ENCODE results near the gene OSER1. TPM values are rescaled to one million over a fixed set of nuclear protein-coding genes. Genes with fewer than 3 reads are reported as not detected.

The OSER1 gene
- polyA plus RNA-seq (33.5 to 41.5 TPM (median 34.9 TPM) in 3 replicates), polyA minus RNA-seq (17.3 to 21.4 TPM (median 17.9 TPM) in 3 replicates)
- polyA plus RNA-seq (2011; ENCODE audit: low read depth), result 33.0 TPM
- 20.7 and 35.6 TPM in 2 replicates for polyA plus RNA-seq (2011; cell fraction: cytosol; rRNA removed)
- polyA plus RNA-seq (2011; cell fraction: nucleus; rRNA removed), result 60.0 and 60.2 TPM in 2 replicates
- polyA plus RNA-seq (2012; ENCODE audit: low replicate concordance), result 21.4 and 76.0 TPM in 2 replicates
- polyA minus RNA-seq (2011; cell fraction: cytosol; rRNA and poly(A)+ RNA removed), result 12.9 TPM
- polyA minus RNA-seq (2011; cell fraction: nucleus; rRNA and poly(A)+ RNA removed), result 8.9 and 12.3 TPM in 2 replicates

DNA sequence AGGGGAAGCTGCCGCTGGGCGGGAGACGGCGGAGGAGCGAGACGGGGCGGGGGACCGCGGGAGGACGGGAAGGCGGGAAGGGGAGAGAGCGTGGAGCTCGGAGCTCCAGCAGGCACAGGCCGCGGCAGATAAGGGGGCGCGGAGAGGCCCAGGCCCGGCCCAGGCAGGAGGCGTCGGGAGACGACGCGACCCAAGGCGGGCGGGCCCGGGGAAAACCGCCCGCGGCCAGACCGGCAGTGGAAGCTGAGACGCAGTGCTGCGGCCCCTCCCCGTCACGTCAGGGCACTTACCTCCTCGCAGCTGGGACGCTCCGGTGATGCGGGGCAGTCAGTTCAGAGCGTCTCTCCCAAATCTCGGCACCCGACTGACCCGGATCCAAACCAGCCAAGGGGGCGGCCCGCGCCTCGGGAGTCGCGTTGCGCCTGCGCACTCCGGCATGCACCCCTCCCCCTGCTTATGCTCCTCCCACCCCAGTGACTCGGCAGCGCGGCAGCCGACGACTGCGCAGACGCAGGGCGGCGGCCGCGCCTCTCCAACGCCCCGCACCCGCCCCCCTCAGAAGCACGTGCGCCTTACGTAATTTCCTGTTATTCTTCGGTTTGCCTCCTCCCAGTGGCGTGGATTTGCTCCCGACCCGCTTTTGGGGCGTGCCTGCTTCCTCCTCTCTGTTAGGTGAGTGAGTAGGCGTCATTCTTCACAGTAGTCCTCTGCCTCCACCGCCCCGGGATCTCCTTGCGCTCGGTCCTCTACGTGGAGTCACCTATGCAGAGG is at the start of gene OSER1:
OSER1 (minus strand) TSS at position 366 of the 771 bp plus-strand sequence. CDS start 3,814 bp downstream, outside the sequence.
- TF ChIP-seq EZH2 (IDR thresholded peaks at IDR 0.05; ENCODE audit: low read length), result no peak
- TF ChIP-seq, protein P1, sequence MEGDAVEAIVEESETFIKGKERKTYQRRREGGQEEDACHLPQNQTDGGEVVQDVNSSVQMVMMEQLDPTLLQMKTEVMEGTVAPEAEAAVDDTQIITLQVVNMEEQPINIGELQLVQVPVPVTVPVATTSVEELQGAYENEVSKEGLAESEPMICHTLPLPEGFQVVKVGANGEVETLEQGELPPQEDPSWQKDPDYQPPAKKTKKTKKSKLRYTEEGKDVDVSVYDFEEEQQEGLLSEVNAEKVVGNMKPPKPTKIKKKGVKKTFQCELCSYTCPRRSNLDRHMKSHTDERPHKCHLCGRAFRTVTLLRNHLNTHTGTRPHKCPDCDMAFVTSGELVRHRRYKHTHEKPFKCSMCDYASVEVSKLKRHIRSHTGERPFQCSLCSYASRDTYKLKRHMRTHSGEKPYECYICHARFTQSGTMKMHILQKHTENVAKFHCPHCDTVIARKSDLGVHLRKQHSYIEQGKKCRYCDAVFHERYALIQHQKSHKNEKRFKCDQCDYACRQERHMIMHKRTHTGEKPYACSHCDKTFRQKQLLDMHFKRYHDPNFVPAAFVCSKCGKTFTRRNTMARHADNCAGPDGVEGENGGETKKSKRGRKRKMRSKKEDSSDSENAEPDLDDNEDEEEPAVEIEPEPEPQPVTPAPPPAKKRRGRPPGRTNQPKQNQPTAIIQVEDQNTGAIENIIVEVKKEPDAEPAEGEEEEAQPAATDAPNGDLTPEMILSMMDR (optimal IDR thresholded peaks at IDR 0.05 in 1 of 3, IDR thresholded peaks at IDR 0.05 in 1 of 3, conservative IDR thresholded peaks at IDR 0.05 in 1 of 3; ENCODE audit: extremely low read depth in 1 of 3, insufficient read depth in 2 of 3, low read length in 3 of 3), result no peak
- H3K36me3 ChIP-seq (ENCODE audit: control insufficient read depth in 2 of 2, extremely low read depth in 1 of 2, insufficient read depth in 2 of 2, low read length in 2 of 2), result peaks cover 0 to 2% of the 10 kb centered on the region in 2 experiments
- H3K4me1 ChIP-seq (ENCODE audit: control insufficient read depth, extremely low read depth, insufficient read depth, low read length), result peaks cover 26% of the 10 kb centered on the region
- H3K79me2 ChIP-seq (ENCODE audit: control insufficient read depth, insufficient read depth, low read length), result peaks cover 42% of the 10 kb centered on the region
- peak within 1 kb of the TSS; percentile 13 for H2AFZ ChIP-seq (ENCODE audit: control insufficient read depth, low read length)
- peak; percentile 52 for FAIRE-seq
- H3K4me3 ChIP-seq (ENCODE audit: control insufficient read depth in 2 of 3, extremely low read depth in 1 of 3, insufficient read depth in 2 of 3, low read depth in 1 of 3, low read length in 3 of 3), result peak within 1 kb of the TSS; percentile 82 to 96 (median 82)
- dilution Hi-C loops (cut with MboI; ENCODE audit: extremely low pct_ligation_motif_present, low sequenced_read_pairs), result loop anchor here (10.0 kb wide), 1 partner anchor 174 kb away; no protein-coding TSS in a partner anchor
- peak within 1 kb of the TSS; percentile 97 for H3K27ac ChIP-seq (ENCODE audit: control insufficient read depth, insufficient read depth, low read length)
- peak within 1 kb of the TSS; percentile 85 for H3K4me2 ChIP-seq (ENCODE audit: control insufficient read depth, extremely low read depth, insufficient read depth, low read depth, low read length)
- H3K9me3 ChIP-seq (ENCODE audit: control insufficient read depth, low read depth, low read length), result no peaks in the 10 kb centered on the region
- H4K20me1 ChIP-seq (ENCODE audit: control insufficient read depth, extremely low read depth, insufficient read depth, low read length), result peaks cover 2% of the 10 kb centered on the region
- H3K9ac ChIP-seq (ENCODE audit: control insufficient read depth, extremely low read depth, insufficient read depth, low read length), result peak within 1 kb of the TSS; percentile 97
- H3K27me3 ChIP-seq (ENCODE audit: control insufficient read depth, extremely low read depth, insufficient read depth, low read length), result no peaks in the 10 kb centered on the region
- DNase-seq (ENCODE audit: low read depth, low spot score), result peak; percentile 91
- H3K9me1 ChIP-seq (ENCODE audit: control insufficient read depth, extremely low read depth, insufficient read depth, low read length), result no peaks in the 10 kb centered on the region

DNA sequence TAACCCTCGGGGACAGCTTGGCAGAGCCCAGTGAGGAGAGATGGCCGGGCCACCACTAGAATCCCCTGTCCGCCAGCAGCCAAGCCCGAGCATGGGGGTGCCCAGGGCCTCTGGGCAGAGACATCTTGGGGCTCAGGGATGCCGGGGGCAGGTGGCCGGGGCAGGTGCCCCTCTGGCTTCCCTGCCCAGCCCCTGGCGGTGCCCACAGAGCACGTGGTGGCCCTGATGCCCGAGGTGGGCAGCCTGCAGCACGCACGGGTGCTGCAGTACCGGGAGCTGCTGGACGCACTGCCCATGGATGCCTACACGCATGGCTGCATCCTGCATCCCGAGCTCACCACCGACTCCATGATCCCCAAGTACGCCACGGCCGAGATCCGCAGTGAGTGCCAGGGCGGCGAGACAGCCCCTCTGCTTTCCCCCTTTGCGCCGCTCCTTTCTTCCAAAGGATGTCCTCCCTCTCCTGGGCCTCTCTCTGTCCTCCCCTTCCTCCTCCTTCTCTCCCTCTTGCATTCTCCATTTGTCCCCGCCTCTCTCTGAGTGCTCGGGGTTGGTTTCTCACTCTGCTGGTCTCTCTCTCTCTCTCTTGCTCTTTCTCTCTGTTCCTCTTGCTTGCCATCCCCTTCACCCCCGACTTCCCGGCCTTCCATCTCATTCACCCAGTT is 47.8 kb upstream of the OSER1 start:
- Histone ChIP-seq H3K4me2 (ENCODE audit: control insufficient read depth, extremely low read depth, insufficient read depth, low read depth, low read length) (no peak overlapping the region), H3K9me1 (ENCODE audit: control insufficient read depth, extremely low read depth, insufficient read depth, low read length) (no peaks in the 10 kb centered on the region), H4K20me1 (ENCODE audit: control insufficient read depth, extremely low read depth, insufficient read depth, low read length) (no peaks in the 10 kb centered on the region), H3K9ac (ENCODE audit: control insufficient read depth, extremely low read depth, insufficient read depth, low read length) (no peak overlapping the region), H3K36me3 (ENCODE audit: control insufficient read depth in 2 of 2, extremely low read depth in 1 of 2, insufficient read depth in 2 of 2, low read length in 2 of 2) (no peaks in the 10 kb centered on the region), H3K27ac (ENCODE audit: control insufficient read depth, insufficient read depth, low read length) (no peak overlapping the region), H2AFZ (ENCODE audit: control insufficient read depth, low read length) (no peak overlapping the region), H3K4me1 (ENCODE audit: control insufficient read depth, extremely low read depth, insufficient read depth, low read length) (no peaks in the 10 kb centered on the region), H3K79me2 (ENCODE audit: control insufficient read depth, insufficient read depth, low read length) (no peaks in the 10 kb centered on the region), H3K9me3 (ENCODE audit: control insufficient read depth, low read depth, low read length) (no peaks in the 10 kb centered on the region), H3K4me3 (ENCODE audit: control insufficient read depth in 2 of 3, extremely low read depth in 1 of 3, insufficient read depth in 2 of 3, low read depth in 1 of 3, low read length in 3 of 3) (no peak overlapping the region), H3K27me3 (ENCODE audit: control insufficient read depth, extremely low read depth, insufficient read depth, low read length) (no peaks in the 10 kb centered on the region)
- dilution Hi-C loops (cut with MboI; ENCODE audit: extremely low pct_ligation_motif_present, low sequenced_read_pairs), result no loop called here
- TF ChIP-seq, protein P1 (optimal IDR thresholded peaks at IDR 0.05 in 1 of 3, IDR thresholded peaks at IDR 0.05 in 1 of 3, conservative IDR thresholded peaks at IDR 0.05 in 1 of 3; ENCODE audit: extremely low read depth in 1 of 3, insufficient read depth in 2 of 3, low read length in 3 of 3), result no peak
- TF ChIP-seq EZH2 (IDR thresholded peaks at IDR 0.05; ENCODE audit: low read length), result no peak
- FAIRE-seq (no peak), DNase-seq (ENCODE audit: low read depth, low spot score) (no peak)
